IMR-90 (cell line): ENCODE data around the gene ADARB2. TPM values are rescaled to one million over a fixed set of nuclear protein-coding genes. Genes with fewer than 3 reads are reported as not detected.

Source experiments
- ATAC-seq: fragments of 200-7000 bp; cut with Tn5 transposase; 2 replicates; pipeline ENCODE4 v1.9.1; 2020; ENCODE audit warnings: low read depth, mild to moderate bottlenecking, moderate library complexity
- BruUV-seq: library from RNA; stranded (reverse); fragments of 400-500 nt; replicated peaks from 2 replicates; lab custom pipeline; 2021; lab: Mats Ljungman, UMichigan
- CTCF ChIA-PET: fragments of 300-600 bp; formaldehyde crosslinking; extraction: SDS; loops from one replicate; lab custom pipeline; 2021; ENCODE audit warnings: antibody characterized with exemption; lab: Yijun Ruan, JAX
- POLR2A ChIA-PET: fragments of 300-600 bp; sonication (Branson Sonifier 250); formaldehyde crosslinking; loops from one replicate; lab custom pipeline; 2022; ENCODE audit warnings: antibody characterized with exemption; ENCODE audit not compliant: unreplicated experiment; lab: Charles Lee
- DNase-seq: peaks from one replicate; pipeline ENCODE4 v3.0.0; 2013
- H2AFZ ChIP-seq: replicated peaks from 2 replicates; pipeline ENCODE3; 2013; ENCODE audit warnings: low read length, mild to moderate bottlenecking; ENCODE audit not compliant: poor library complexity
- H2AK5ac ChIP-seq: 2 replicates; pipeline ENCODE4 v1.6.1; 2013; ENCODE audit warnings: low read depth, low read length, inconsistent platforms
- H2AK9ac ChIP-seq: replicated peaks from 2 replicates; pipeline ENCODE3; 2013; ENCODE audit warnings: mild to moderate bottlenecking, low read depth, low read length, moderate library complexity; ENCODE audit not compliant: poor library complexity
- H2BK120ac ChIP-seq: 2 replicates; pipeline ENCODE4 v1.6.1; 2013; ENCODE audit warnings: low read depth, low read length, inconsistent platforms
- H2BK15ac ChIP-seq: 3 replicates; pipeline ENCODE4 v1.6.1; 2013; ENCODE audit warnings: low read depth, low read length, inconsistent platforms
- H2BK20ac ChIP-seq: 2 replicates; pipeline ENCODE4 v1.6.1; 2013; ENCODE audit warnings: low read depth, mild to moderate bottlenecking, inconsistent platforms, low read length, moderate library complexity
- H2BK5ac ChIP-seq: 2 replicates; pipeline ENCODE4 v1.6.1; 2013; ENCODE audit warnings: mild to moderate bottlenecking, low read depth, low read length, inconsistent platforms; ENCODE audit not compliant: poor library complexity, severe bottlenecking
- H3K14ac ChIP-seq: replicated peaks from 2 replicates; pipeline ENCODE4 v1.6.1; 2013; ENCODE audit warnings: low read depth, low read length, inconsistent platforms
- H3K18ac ChIP-seq: 2 replicates; pipeline ENCODE4 v1.6.1; 2013; ENCODE audit warnings: low read depth, low read length, control low read depth
- H3K23ac ChIP-seq: 2 replicates; pipeline ENCODE4 v1.6.1; 2013; ENCODE audit warnings: low read depth, low read length, inconsistent platforms
- H3K27ac ChIP-seq: 2 replicates; pipeline ENCODE4 v1.5.1; 2013; ENCODE audit warnings: mild to moderate bottlenecking, control low read depth, low read length; ENCODE audit not compliant: insufficient read depth
- H3K27me3 ChIP-seq: 2 replicates; pipeline ENCODE4 v1.6.1; 2013; ENCODE audit warnings: low read length; ENCODE audit not compliant: control insufficient read depth, insufficient read depth
- H3K36me3 ChIP-seq: 2 replicates; pipeline ENCODE4 v1.6.1; 2013; ENCODE audit warnings: low read length, mixed read lengths; ENCODE audit not compliant: control insufficient read depth, insufficient read depth
- H3K4ac ChIP-seq: 2 replicates; pipeline ENCODE4 v1.6.1; 2013; ENCODE audit warnings: low read depth, low read length, inconsistent platforms
- H3K4me1 ChIP-seq: 2 replicates; pipeline ENCODE4 v1.6.1; 2013; ENCODE audit warnings: low read length, mixed read lengths; ENCODE audit not compliant: control insufficient read depth, insufficient read depth
- H3K4me2 ChIP-seq: 2 replicates; pipeline ENCODE4 v1.6.1; 2013; ENCODE audit warnings: low read depth, mild to moderate bottlenecking, control low read depth, low read length, moderate library complexity
- H3K4me3 ChIP-seq: 2 replicates; pipeline ENCODE4 v1.5.1; 2013; ENCODE audit warnings: low read depth, mild to moderate bottlenecking, control low read depth, low read length, moderate library complexity; ENCODE audit not compliant: insufficient read depth
- H3K56ac ChIP-seq: 2 replicates; pipeline ENCODE4 v1.6.1; 2013; ENCODE audit warnings: low read length, inconsistent platforms; ENCODE audit not compliant: insufficient read depth; ENCODE audit errors: extremely low read depth
- H3K79me1 ChIP-seq, 2 experiments: 2 replicates each; pipeline ENCODE4 v1.6.1; 2013; ENCODE audit warnings: low read length in 2 of 2, inconsistent platforms in 1 of 2, low read depth in 1 of 2
- H3K9ac ChIP-seq: 2 replicates; pipeline ENCODE4 v1.6.1; 2013; ENCODE audit warnings: low read depth, low read length, control low read depth
- H3K9me1 ChIP-seq: 2 replicates; pipeline ENCODE4 v1.6.1; 2013; ENCODE audit warnings: low read length, inconsistent platforms; ENCODE audit not compliant: insufficient read depth
- H3K9me3 ChIP-seq: 2 replicates; pipeline ENCODE4 v1.6.1; 2013; ENCODE audit warnings: low read length; ENCODE audit not compliant: control insufficient read depth, insufficient read depth
- H4K20me1 ChIP-seq: 2 replicates; pipeline ENCODE4 v1.6.1; 2013; ENCODE audit warnings: low read length, inconsistent platforms; ENCODE audit not compliant: insufficient read depth
- H4K5ac ChIP-seq: 2 replicates; pipeline ENCODE4 v1.6.1; 2013; ENCODE audit warnings: mild to moderate bottlenecking, low read depth, low read length, control low read depth
- H4K8ac ChIP-seq, 2 experiments: 2 replicates each; pipeline ENCODE4 v1.6.1; 2013; ENCODE audit warnings: low read depth in 2 of 2, low read length in 2 of 2, control low read depth in 1 of 2, inconsistent platforms in 1 of 2
- H4K91ac ChIP-seq: 2 replicates; pipeline ENCODE4 v1.6.1; 2013; ENCODE audit warnings: low read depth, low read length, inconsistent platforms; ENCODE audit not compliant: insufficient read depth
- MAZ ChIP-seq: IDR thresholded peaks from 2 replicates; pipeline ENCODE4 v1.6.1; 2012; ENCODE audit warnings: low read depth, mild to moderate bottlenecking, low read length, improper control_type of control experiment, moderate library complexity, borderline replicate concordance
- NFE2L2 ChIP-seq: fragments of 150-350 bp; IDR thresholded peaks from 2 replicates; pipeline ENCODE4 v1.6.1; 2016; ENCODE audit warnings: low read depth, mild to moderate bottlenecking, low read length
- RAD21 ChIP-seq: IDR thresholded peaks from 2 replicates; pipeline ENCODE4 v1.6.1; 2012; ENCODE audit warnings: low read length, improper control_type of control experiment
- RFX5 ChIP-seq: IDR thresholded peaks from 2 replicates; pipeline ENCODE4 v1.8.0; 2012; ENCODE audit warnings: low read depth, mild to moderate bottlenecking, low read length, moderate library complexity
- WGBS, 2 experiments: methylation state at CpG; one replicate each; pipeline versions ENCODE4 v1.1.5 to v1.1.7; 2013; ENCODE audit warnings: missing lambda C conversion rate in 2 of 2; ENCODE audit not compliant: insufficient read length in 1 of 2; ENCODE audit errors: extremely low coverage in 2 of 2; 5-methylcytosine and 5-hydroxymethylcytosine counted together
- dilution Hi-C: fragments of 300-500 bp; cut with HindIII; formaldehyde crosslinking; loops from one replicate; pipeline ENCODE4 v1.14.3; 2018; ENCODE audit warnings: low sequenced_read_pairs; ENCODE audit not compliant: unreplicated experiment
- in situ Hi-C: fragments of 300-500 bp; cut with MboI; formaldehyde crosslinking; loops from 3 replicates; pipeline ENCODE4 v1.14.3; 2019; ENCODE audit warnings: low sequenced_read_pairs, inconsistent platforms, mixed read lengths
- intact Hi-C: fragments of 100-400 bp; cut with micrococcal nuclease; formaldehyde crosslinking; loops from 2 replicates; pipeline ENCODE4 v1.10.0; 2022
- polyA plus RNA-seq, 3 experiments: library from polyadenylated mRNA; depleted of rRNA; stranded (reverse); fragments of >200 nt; gene quantifications; 2 replicates each; pipeline ENCODE4 v1.2.3, GENCODE V29; 2012; ENCODE audit warnings: low replicate concordance in 1 of 3
- total RNA-seq: library from RNA; depleted of rRNA; stranded (reverse); fragments of >200 nt; gene quantifications from 2 replicates; pipeline ENCODE4 v1.2.3, GENCODE V29; 2012
- TF ChIP-seq, protein P1 (sequence below): fragments of 150-350 bp; IDR thresholded peaks from 2 replicates; pipeline ENCODE4 v1.6.1; 2017; ENCODE audit warnings: mild to moderate bottlenecking, antibody characterized with exemption, low read length, low read depth

Gene ADARB2
- total and polyA plus RNA-seq, 2 of the 4 experiments (the other 2 are of a cell fraction), result not detected

DNA sequence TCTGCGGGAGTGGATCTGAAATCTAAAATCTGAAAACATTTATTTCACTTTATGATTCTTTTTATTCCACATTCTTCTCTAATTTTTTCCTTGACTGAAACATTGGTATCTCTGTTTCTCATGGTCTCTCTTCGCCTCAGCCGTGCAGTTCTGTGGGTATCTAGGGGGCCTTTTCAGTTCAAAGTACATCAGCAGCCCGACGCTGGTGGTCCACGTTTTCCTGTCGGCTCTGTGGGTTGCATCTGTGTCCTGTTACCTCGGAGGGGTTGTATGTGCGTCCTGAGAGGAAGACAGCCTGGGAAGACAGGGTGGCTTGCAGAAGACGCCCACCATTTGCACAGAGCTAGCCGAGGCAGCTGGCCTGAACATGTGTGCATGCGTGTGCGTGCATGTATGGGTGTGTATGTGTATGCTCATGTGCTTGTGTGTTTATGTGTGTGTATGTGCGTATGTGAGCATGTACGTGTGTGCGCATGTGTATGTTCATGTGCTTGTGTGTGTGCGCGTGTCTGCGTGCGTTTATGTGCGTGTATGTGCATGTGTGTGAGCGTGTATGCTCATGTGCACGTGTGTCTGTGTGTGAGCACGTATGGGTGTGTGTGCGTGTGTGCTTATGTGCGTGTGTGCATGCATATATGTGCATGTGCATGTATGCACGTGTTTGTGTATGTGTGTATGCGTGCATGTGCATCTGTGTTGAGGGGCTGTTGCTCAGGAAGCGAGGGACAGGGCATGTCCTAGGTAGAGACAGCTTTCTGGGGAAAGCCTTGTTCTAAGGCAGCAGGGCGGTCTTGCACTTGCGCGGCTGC is 211.8 kb downstream of the ADARB2 start:
- no peak overlapping the region for H4K91ac ChIP-seq
- H3K36me3 ChIP-seq, result no peaks in the 10 kb centered on the region
- no peak overlapping the region for H2BK120ac ChIP-seq
- TF ChIP-seq MAZ (no peak), NFE2L2 (no peak), RAD21 (no peak), RFX5 (no peak)
- TF ChIP-seq, protein P1, sequence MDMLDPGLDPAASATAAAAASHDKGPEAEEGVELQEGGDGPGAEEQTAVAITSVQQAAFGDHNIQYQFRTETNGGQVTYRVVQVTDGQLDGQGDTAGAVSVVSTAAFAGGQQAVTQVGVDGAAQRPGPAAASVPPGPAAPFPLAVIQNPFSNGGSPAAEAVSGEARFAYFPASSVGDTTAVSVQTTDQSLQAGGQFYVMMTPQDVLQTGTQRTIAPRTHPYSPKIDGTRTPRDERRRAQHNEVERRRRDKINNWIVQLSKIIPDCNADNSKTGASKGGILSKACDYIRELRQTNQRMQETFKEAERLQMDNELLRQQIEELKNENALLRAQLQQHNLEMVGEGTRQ, result no peak
- no peak overlapping the region for H2AK9ac ChIP-seq
- no peaks in the 10 kb centered on the region for H3K4me1 ChIP-seq
- no peak overlapping the region for H3K4me3 ChIP-seq
- no peak overlapping the region for H2BK5ac ChIP-seq
- no peak overlapping the region for H3K9ac ChIP-seq
- intact Hi-C loops (no loop called here), in situ Hi-C loops (no loop called here), dilution Hi-C loops (no loop called here)
- no peak for DNase-seq
- H3K4me2 ChIP-seq, result no peak overlapping the region
- ATAC-seq, result no peak
- no peak overlapping the region for H3K18ac ChIP-seq
- no peak overlapping the region for H3K56ac ChIP-seq
- H3K9me3 ChIP-seq, result peaks cover 44% of the 10 kb centered on the region
- no peak overlapping the region for H2AK5ac ChIP-seq
- H2BK15ac ChIP-seq, result no peak overlapping the region
- POLR2A ChIA-PET, result no interaction called here
- H3K27ac ChIP-seq, result no peak overlapping the region
- no peak overlapping the region for H4K5ac ChIP-seq
- CTCF ChIA-PET, result no interaction called here
- 85% methylated on average over 20 of the region's 32 CpGs; no CpG with 5 or more reads in 1 of the 2 experiments for WGBS, 2 experiments
- H3K79me1 ChIP-seq, result no peaks in the 10 kb centered on the region
- BruUV-seq, result no TSS peak
- no peak overlapping the region for H2BK20ac ChIP-seq
- H2AFZ ChIP-seq, result peak overlapping the region; percentile 58
- no peak overlapping the region for H3K23ac ChIP-seq
- H4K20me1 ChIP-seq, result no peaks in the 10 kb centered on the region
- H4K8ac ChIP-seq, result no peak overlapping the region
- no peaks in the 10 kb centered on the region for H3K27me3 ChIP-seq
- no peaks in the 10 kb centered on the region for H3K9me1 ChIP-seq
- H3K14ac ChIP-seq, result no peak overlapping the region
- no peak overlapping the region for H3K4ac ChIP-seq
